HG02981 (cell line): ENCODE results near the gene SPATA17.

Experiments
- ATAC-seq: cut with Tn5 transposase; IDR thresholded peaks from one replicate; pipeline ENCODE4 v1.9.1; 2021; ENCODE audit warnings: mild to moderate bottlenecking, moderate library complexity; ENCODE audit not compliant: unreplicated experiment

The SPATA17 gene

DNA sequence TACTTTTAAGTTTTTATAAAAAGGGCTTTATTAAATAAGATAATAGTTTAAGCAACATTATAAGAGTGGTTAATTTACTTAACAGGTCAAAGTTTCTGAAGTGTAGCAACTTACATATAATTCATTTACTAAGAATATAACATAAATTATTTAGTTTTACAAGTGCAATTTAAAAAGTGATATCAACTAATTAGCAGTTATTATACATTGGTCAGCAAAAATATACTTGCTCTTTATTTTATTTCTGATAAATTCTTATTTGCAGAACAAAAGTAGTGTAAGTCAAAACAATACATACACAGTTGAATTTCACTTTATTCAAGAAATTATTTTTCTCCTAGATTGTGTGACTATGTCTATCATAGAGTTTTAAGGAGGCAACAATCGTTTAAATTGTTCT lies 215.6 kb downstream of the SPATA17 start:
- ATAC-seq: no peak

DNA sequence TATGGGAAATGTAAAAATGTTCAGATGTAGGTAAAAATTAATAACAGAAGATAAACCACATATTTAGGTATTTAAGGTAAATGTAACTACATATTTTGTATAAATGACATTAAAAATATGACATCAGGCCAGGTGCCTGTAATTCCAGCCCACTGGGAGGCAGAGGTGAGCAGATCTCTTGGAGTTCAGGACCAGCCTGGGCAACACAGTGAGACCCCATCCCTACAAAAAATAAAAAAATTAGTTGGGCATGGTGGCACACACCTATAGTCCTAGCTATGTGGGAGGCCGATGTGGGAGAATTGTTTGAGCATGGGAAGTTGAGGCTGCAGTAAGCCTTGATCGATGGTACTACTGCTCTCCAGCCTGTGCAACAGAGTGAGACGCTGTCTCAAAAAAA lies 216.5 kb downstream of the SPATA17 start:
- ATAC-seq: no peak

DNA sequence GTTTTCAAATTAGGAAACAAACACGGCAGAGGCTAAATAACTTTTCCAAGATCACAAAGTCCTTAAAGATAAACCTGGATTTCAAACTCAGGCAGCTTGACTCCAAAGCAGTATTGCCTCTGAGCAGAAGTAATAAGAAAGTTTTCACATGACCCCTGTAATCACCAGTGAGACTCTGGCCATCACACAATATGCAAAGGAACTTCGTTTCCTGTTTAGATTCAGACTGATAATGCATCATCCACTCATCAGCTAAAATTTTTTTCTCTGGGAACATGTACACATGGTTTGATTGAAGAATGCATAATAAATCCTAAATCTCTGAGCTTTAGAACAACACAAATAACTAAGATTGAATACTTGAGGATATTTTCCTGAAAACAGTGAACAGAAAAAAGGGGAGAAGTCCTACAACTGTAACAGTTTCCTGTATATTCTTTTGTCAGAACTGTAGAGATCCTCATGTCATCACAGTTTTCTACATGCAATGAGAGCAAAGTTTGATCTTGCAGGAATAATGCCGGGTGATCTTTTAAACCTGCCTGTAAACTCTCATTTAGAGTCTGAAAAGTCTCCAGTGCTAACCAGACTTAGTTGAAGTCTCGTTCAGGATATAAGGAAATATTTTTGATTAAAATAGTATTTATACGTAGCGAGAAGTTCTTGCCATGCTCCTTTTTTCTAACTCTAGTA lies 225.3 kb downstream of the SPATA17 start:
- ATAC-seq: no peak

DNA sequence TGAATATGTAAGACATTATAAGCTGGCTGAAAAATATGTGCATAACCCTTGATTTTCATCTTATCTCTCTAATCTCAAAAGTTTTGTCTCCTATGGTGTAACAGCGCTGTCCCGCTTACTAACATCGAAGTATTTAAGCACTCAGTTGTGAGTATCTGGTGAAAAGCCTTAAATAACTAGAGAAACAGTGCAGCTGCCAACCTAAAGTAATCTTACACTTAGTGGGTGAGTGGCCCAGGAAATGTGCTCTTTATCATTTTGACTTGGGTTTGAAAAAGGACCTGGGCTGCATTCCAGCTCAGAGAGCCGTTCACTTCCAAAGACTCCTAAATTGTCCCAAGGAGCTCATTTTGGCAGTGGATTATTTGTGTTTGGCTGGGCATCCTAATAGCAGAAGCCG lies 225.9 kb downstream of the SPATA17 start:
- no peak for ATAC-seq

DNA sequence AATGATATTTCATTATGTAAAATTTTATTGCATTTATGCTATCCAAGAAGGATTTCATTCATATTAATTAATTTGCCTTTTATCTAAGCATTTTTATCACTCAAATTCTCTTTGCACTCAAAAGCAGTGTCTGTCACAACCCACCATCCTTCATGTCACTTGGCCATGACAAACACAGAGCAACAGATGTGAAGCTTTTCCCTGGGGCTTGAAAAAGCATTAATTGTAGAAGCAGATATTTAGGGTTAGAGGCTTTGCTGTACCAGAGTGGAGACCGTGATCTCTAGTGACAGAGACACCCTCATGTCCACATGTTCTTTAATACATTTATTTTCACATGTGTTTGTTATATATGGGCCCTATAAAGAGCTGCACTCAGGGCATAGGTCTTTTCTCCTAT lies 230.5 kb downstream of the SPATA17 start:
- no peak for ATAC-seq

DNA sequence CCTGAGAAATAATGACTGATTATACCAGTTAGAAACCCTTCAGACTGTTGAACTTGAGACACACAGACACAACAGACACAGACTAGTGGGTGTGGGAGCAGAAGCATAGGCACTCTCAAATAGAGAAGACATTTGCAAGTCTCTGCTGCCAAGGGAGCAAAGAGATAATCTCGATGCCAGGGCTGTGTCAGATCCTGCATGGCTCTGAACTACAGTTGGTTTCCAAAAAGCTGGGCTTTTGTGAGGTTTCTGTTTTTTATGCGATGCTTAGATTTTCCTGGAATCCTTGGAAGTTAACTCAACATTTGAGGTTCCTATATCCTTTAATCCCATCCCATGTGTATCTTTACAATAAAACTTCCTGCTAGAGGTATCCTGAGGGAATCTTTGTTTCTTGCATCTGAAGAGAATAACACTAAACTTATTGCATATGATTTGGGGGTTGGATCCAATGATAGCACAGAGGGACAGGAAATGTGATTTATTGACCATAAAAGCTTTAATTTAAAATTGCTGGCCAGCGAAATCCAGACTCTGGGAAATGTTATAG lies 236.4 kb downstream of the SPATA17 start:
- no peak for ATAC-seq

DNA sequence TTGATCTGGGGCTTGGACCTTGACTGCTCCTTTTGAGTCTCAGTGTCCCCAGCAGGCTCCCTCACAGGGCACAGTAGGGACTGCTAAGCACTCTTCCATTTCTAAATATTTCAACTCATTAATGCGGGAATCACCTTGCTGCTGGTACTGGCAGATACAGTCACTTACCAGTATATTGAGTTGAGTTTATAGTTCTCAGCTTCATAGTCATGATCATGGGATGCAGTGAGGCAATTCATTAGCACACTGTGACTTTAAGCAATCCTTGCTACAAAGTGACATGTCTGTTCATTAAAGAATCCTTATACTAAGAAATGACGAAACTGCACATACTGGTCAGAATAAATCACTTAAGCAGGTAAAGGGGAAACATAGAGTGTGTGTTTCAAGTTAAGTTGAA lies 240.8 kb downstream of the SPATA17 start:
- ATAC-seq: no peak

DNA sequence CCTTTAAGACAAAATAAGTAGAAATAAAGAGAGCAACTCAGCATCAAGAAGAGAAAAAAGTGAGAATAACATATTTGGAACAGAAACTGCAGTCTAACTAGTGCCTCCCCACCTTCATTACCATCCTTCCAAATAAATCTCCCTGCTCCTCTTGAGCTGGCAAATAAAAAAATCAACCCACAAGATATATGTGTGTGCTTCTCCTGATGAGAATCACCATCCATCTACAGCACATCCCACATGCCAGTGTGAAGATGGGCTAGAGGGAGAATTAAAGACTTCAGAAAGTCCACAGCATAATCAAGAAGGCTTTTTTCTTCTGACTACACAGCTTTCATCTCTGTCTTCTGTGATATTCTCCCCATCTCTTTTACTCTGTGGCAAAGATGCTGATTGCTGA lies 244.1 kb downstream of the SPATA17 start:
- no peak for ATAC-seq

DNA sequence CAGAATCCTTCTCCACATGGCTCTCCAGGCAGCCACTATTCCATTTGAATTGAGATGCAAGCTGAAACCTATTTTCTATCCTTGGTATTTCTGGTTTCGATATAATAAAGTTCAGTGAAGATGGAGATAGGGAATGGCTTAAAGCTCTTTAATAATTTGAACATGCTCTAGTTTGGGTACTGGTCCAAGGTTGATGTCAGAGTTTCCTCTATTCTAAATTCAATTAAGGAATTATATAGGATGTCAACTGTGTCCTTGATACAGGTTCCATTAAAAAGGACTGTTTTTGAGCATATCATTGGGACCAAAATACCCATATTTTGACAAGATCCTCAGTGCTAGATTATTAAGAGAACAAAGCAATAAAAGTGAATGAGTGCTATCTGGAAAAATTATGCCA lies 245.3 kb downstream of the SPATA17 start:
- ATAC-seq: no peak

DNA sequence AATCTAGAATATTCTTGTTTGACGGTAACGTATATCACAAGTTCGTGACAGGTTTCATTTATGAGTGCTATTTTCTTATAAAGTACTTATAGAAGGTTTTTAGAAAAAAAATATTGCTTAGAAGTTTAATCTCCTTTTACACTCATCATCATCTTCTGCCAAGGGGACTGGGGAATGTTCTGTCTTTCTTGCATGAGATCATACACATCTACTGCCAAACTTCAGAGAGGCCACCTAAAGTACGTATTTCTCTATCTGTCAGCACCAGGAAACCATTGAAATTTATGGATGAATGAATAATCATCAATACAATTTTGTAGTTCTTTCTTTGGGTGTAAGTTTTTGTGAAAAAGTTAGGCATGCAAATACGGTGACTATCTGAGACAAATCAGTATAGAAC lies 245.8 kb downstream of the SPATA17 start:
- no peak for ATAC-seq

DNA sequence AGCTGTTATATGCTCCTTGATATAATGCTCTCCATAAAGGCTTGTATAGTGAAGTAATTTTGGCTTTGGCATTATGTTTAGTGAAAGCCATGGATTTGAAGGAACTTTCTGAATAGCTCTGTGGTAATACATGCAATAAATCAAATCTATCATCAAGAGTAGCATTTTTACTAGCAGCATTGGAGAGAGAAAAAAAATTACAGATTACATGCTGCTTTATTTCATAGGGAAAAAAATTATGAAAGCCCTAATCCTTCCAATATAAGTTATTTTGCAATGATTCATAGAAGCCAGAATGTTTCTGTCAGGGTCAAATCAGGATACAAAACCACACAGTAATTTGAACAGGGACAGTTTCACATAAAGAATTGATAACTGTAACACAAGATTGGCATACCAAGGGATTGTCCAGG lies 250.0 kb downstream of the SPATA17 start:
- ATAC-seq: no peak

DNA sequence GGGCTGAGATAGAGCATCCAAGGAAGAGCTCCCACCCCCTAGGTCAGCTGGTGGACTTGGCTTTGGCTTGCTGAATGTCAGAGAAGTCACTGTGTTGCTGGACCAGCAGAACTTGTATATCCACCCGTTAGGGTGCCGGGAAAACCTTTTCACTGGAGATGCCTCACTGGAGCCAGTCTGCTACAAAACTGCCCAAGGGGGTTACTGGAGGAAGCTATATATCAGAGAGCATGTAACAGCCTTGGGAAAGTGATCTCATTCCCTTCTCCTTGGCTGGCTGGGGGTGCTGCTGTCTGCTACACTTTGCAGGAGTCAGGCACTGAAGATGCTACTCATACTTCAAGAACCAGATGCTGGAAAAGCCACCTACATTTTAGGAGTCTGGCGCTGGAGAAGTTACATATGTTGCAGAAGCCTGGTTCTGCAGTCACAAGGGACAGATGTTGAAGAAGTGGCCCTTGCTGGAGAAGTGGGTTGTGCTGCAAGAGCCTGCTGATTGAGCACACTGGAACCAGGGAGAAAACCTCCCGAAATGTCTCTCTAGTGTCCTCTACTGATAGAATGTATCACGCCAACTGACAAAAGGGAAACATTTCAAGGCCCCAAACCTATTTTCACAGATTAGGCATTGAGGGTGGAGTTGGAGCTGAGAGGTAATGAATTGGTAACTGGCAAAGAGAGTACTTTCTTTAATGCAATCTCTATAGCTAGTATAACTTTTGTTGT lies 250.6 kb downstream of the SPATA17 start:
- no peak for ATAC-seq

DNA sequence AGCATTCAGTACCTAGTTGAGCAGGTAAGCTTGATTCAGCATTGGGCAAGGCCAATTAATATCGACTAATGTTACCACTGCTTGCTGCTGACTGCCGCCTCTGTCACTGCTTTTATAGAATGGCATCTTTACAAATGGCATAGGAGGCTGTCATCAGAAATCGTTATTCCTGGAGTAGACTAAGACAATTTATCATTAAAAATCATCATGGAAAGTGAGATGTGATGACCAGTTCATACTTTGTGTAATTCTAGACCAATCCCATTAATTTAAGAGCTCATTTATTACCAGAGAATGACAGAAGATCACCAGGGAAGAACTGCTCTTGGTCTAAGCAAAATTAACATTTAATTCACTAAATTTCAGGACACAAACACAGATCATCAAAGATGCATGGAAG lies 254.0 kb downstream of the SPATA17 start:
- ATAC-seq: no peak

DNA sequence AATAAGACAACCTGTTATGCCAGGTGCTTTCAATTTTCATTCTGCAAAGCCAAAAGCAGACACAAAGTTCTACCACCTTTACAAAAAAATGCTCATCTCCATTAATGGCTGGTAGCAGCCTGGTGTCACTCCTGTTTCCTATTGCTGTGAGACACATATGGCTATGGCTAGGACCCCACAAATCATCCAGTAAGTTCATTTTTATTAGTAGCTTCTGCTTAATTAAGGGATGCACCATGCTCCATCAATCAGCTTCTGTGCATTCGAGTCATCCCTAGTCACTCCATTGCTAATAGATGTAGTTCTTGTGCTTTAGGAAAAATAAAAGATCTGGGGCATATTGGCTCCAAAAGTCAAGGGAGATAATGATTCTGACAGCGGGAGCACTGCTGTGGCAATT lies 257.2 kb downstream of the SPATA17 start:
- no peak for ATAC-seq

DNA sequence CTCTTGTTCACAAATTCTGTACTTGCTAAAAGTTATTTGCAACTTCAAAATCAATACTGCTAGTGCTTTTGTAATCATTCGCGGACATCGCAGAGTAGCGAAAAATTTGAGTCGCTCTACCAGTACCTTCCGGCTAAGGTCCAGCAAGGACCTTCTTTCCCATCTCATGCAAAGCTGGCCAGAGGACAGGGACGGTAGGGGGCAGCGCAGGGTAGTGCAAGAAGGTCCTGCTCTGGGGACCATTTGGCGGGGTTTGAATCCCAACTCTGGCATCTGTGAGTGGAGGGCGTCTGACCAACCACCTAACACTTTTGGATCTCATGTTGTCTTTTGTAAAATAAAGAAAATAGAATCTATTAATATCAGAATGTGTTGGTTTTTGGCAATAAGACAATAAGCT lies 258.3 kb downstream of the SPATA17 start:
- no peak for ATAC-seq

DNA sequence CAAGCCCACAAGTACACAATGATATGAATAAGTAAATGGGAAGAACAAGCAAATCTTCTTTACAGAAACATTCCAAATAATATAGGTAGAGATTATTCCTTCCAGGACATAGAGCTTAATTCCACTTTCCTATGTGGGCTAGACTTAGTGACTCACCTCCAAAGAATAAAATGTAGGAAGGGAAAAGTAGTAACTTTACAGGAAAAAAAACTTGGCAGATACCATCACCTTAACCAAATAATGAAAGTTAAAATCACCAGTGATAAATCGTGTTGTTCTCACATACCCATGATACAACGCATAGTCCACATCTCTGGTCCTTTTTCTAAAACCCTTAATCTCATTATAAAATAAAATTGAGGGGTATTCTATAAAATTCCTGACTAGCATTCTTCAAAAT lies 260.8 kb downstream of the SPATA17 start:
- no peak for ATAC-seq

DNA sequence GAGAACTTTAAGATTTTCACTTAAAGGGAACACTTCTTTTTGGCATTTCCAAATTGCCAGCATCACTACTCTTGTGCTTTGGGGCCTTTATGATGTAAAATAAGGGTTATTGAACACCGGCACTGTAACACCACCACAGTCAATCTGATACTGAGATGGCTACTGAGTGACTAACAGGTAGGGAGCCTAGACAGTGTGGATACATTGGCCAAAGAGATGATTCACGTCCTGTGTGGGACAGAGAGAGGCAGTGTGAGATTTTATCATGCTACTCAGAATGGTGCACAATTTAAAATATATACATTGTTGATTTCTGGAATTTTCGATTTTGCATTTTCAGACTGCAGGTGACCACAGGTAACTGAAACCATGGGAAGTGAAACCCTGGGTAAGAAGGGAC lies 261.6 kb downstream of the SPATA17 start:
- no peak for ATAC-seq

DNA sequence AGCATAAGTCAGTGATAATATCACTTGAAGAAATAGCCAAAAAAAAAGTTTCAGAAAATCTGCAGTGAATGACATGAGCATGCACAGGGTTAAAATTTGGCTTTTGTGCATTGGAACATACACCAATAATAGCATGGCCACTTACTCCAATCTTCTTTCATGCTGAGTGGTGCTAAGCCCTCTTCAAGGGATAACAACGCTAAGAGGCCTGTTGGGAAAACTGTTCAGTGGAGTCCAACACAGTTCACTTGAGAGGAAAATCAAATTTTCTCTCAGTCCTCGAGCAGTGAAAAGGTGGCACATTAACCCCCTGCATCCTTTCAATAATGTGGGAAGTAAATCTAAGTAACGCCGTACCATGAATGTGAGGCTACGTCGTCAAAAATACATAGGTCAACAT lies 264.7 kb downstream of the SPATA17 start:
- no peak for ATAC-seq

DNA sequence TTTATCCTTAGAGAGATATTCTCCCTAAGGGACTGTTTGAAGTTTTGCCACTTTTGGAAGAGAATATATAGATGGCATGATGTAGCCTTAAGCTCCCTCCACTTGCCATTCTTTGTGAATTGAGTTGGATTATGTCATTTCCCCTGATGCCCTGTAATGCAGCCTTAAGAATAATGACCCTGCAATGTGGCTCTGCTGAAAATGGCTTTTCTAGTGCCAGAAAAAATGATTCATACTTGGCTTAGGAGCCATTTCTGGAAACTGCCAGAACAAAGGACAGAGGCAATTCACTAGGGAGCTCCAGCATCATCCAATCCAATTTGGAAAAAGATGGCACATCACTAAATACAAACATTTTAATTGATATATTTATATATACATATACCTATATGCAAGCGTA lies 265.3 kb downstream of the SPATA17 start:
- no peak for ATAC-seq

DNA sequence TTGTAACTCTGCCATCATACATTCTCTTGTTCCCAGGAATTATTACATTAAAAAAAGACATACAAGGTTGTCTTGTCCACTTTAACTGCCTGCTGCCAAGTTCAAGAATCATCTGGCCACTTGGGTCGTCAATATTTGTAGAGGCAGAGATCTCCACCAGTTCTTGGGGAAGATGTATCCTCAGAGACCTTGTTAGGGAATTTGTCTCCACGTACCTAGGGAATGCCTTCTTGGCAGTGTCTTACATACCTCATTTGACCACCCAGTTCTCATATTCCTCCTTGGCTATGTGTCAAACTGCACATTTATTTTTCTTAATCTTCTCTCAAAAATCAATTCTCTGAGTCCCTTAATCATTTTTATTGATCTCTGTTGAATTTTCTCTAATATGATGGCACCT lies 266.0 kb downstream of the SPATA17 start:
- ATAC-seq: no peak

DNA sequence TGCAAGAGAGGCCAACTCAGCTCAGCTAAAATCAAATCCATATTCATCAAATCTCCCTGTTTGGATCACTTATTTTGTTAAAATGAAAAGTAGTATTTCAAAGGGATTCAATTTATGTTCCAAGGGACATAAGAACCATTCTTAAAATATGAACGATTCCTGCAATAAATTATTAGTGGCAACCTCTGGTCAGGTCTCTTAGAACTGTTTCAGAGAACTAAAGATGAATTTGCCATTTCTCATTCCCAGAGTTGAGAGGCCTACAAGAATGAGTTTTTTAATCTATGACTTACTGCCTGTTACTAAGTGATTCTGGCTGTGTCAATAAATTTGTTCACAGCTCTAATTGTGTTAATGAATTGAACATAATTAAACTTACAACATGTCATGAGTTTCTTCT lies 268.5 kb downstream of the SPATA17 start:
- ATAC-seq: no peak

DNA sequence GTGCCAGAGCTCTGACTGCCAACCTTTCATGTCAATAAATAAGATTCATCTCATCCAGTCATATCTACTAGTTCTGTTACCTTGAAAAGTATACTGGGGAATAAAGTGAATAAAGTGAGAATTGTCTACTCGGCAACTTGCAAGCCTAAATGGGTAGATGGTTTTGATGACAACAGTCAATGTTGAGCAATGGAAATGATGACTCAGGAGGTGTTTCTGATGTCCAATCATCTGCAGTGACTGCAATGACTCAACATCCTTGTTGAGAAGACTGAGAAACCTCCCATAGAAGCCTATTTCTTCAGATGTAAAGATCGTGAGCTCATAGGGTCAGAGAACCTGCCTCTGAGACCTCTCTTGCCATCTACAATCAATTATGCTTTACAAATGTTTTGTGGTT lies 276.4 kb downstream of the SPATA17 start:
- ATAC-seq: no peak

DNA sequence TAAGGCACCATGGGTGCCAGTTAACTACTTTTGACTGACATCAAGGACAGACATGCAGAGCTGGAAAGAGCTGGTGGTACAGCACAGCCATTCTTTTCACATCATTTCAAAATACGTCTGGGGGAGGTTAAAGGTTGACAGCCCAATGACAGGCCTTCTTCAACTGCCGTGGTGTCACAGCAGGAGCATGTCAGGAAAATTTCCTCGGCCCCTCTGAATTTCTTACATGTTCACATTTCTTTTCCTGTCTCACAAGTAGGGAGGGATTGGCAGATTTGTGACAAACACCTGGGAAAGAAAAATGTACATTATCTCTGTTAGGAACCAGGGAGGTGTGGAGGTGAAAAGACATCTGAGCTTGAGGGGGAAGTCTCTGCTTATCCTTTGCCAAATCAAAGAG lies 279.1 kb downstream of the SPATA17 start:
- no peak for ATAC-seq
